CD4-positive, alpha-beta T cell (primary cell): ENCODE results near the gene TMEM50A. TPM values are rescaled to one million over a fixed set of nuclear protein-coding genes. Genes with fewer than 3 reads are reported as not detected.
"Not testable (repeated sequence)": the region's sequence is repeated elsewhere in the genome, so short reads cannot be mapped to it uniquely, and the experiment has no call there.

Source experiments
- ATAC-seq: fragments of 200-7000 bp; cut with Tn5 transposase; one replicate; pipeline ENCODE4 v1.10.0; 2022; ENCODE audit warnings: mild to moderate bottlenecking; ENCODE audit not compliant: poor library complexity
- CTCF ChIA-PET: fragments of 350-600 bp; sonication (Branson Sonifier 250); formaldehyde crosslinking; loops from one replicate; lab custom pipeline; 2021; ENCODE audit warnings: antibody characterized with exemption, inconsistent platforms; lab: Charles Lee
- POLR2A ChIA-PET: fragments of 350-600 bp; sonication (Branson Sonifier 250); formaldehyde crosslinking; loops from one replicate; lab custom pipeline; 2021; ENCODE audit warnings: antibody characterized with exemption, inconsistent platforms; lab: Charles Lee
- DNase-seq, 14 experiments: peaks; one replicate each; pipeline ENCODE4 v3.0.0-alpha.2; 2013 to 2020; ENCODE audit warnings: mixed read lengths in 2 of 14
- H3K27ac ChIP-seq, 2 donors: one replicate each; pipeline versions ENCODE4 v1.5.1 to v1.7.0; 2013; ENCODE audit warnings: low read length in 2 of 2, low read depth in 1 of 2, mild to moderate bottlenecking in 1 of 2
- H3K27me3 ChIP-seq, 2 experiments: 1 replicate in 1 of 2; 2 replicates in 1 of 2; pipeline versions ENCODE4 v1.6.1 to v1.7.0; 2013; ENCODE audit warnings: low read length in 2 of 2, control low read depth in 1 of 2, mild to moderate bottlenecking in 1 of 2, moderate library complexity in 1 of 2; ENCODE audit not compliant: insufficient read depth in 2 of 2, control insufficient read depth in 1 of 2
- H3K36me3 ChIP-seq: one replicate; pipeline ENCODE4 v1.6.1; 2013; ENCODE audit warnings: low read length, control low read depth; ENCODE audit not compliant: insufficient read depth
- H3K4me1 ChIP-seq: one replicate; pipeline ENCODE4 v1.6.1; 2013; ENCODE audit warnings: low read length, control low read depth; ENCODE audit not compliant: insufficient read depth
- H3K4me3 ChIP-seq: one replicate; pipeline ENCODE4 v1.5.1; 2013; ENCODE audit warnings: mild to moderate bottlenecking, low read length, moderate library complexity
- H3K9me3 ChIP-seq, 2 experiments: 1 replicate in 1 of 2; 2 replicates in 1 of 2; pipeline versions ENCODE4 v1.6.1 to v1.7.0; 2013; ENCODE audit warnings: low read length in 2 of 2, mild to moderate bottlenecking in 2 of 2, control low read depth in 1 of 2, moderate library complexity in 1 of 2; ENCODE audit not compliant: control insufficient read depth in 1 of 2, insufficient read depth in 1 of 2
- H3K27ac Mint-ChIP-seq: one replicate; pipeline ENCODE4 v1.8.0; 2020; ENCODE audit warnings: mixed read lengths
- H3K27me3 Mint-ChIP-seq: one replicate; pipeline ENCODE4 v1.8.0; 2021; ENCODE audit warnings: mixed read lengths
- H3K36me3 Mint-ChIP-seq: one replicate; pipeline ENCODE4 v1.8.0; 2021; ENCODE audit warnings: low read depth, mixed read lengths
- H3K4me1 Mint-ChIP-seq: one replicate; pipeline ENCODE4 v1.8.0; 2021; ENCODE audit warnings: low read depth, mixed read lengths
- H3K4me3 Mint-ChIP-seq: one replicate; pipeline ENCODE4 v1.8.0; 2020; ENCODE audit warnings: mild to moderate bottlenecking, mixed read lengths
- H3K9me3 Mint-ChIP-seq: one replicate; pipeline ENCODE4 v1.8.0; 2020; ENCODE audit warnings: mixed read lengths
- intact Hi-C, 2 experiments: fragments of 100-400 bp; cut with DNase I in 1 of 2; cut with micrococcal nuclease in 1 of 2; formaldehyde crosslinking; loops; one replicate each; pipeline versions ENCODE4 v1.15.1 to v1.9.0; 2023 to 2025; cut with DNase I, micrococcal nuclease
- total RNA-seq, 174 experiments: library from RNA in 2 of 174; stranded (reverse) in 2 of 174; gene quantifications; one replicate each; pipeline ENCODE4 v1.2.3 and lab custom pipeline; 2021 to 2026
- TF ChIP-seq, protein P1 (sequence below): fragments of 200-600 bp; IDR thresholded peaks from one replicate; pipeline ENCODE4 v1.8.0; 2022; ENCODE audit warnings: antibody characterized with exemption, mild to moderate bottlenecking

Gene TMEM50A
- total RNA-seq, 2 experiments from 2014 or later, result 82.6 to 83.1 TPM

GRCh38 chr1:25360596-25361581, 22.8 kb downstream of the TMEM50A start:
- CTCF ChIA-PET, result no interaction called here

DNA sequence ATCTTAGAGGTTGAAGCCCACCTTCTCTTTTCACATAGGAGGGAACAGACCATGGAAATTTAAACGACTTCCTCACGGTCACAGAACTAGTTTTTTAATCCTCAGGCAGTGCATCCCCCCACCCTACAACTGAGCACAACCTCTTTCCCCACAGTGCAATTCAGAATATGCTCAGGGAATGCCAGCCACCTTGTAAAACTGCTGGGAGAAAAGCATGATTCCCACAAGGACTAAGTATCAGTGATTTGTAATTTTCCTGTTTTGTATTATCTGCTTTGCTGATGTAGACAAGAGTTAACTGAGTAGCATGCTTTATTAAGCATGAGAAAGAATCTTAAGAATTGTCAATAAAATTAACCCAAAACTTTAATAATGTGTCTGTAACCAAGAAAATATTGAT, 23.8 kb downstream of the TMEM50A start:
- Mint-ChIP-seq H3K9me3 (no peaks in the 10 kb centered on the region), H3K36me3 (peaks cover 49% of the 10 kb centered on the region), H3K4me1 (peaks cover 8% of the 10 kb centered on the region), H3K27ac (peak overlapping the region; percentile 51), H3K4me3 (no peak overlapping the region), H3K27me3 (no peaks in the 10 kb centered on the region)
- intact Hi-C loops, result no loop called here
- H3K27ac ChIP-seq, result no peak overlapping the region
- H3K4me3 ChIP-seq, result no peak overlapping the region
- ChIA-PET POLR2A (no interaction called here), CTCF (no interaction called here)
- H3K27me3 ChIP-seq, result no peaks in the 10 kb centered on the region
- no peaks in the 10 kb centered on the region for H3K9me3 ChIP-seq
- TF ChIP-seq, protein P1, sequence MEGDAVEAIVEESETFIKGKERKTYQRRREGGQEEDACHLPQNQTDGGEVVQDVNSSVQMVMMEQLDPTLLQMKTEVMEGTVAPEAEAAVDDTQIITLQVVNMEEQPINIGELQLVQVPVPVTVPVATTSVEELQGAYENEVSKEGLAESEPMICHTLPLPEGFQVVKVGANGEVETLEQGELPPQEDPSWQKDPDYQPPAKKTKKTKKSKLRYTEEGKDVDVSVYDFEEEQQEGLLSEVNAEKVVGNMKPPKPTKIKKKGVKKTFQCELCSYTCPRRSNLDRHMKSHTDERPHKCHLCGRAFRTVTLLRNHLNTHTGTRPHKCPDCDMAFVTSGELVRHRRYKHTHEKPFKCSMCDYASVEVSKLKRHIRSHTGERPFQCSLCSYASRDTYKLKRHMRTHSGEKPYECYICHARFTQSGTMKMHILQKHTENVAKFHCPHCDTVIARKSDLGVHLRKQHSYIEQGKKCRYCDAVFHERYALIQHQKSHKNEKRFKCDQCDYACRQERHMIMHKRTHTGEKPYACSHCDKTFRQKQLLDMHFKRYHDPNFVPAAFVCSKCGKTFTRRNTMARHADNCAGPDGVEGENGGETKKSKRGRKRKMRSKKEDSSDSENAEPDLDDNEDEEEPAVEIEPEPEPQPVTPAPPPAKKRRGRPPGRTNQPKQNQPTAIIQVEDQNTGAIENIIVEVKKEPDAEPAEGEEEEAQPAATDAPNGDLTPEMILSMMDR, result no peak
- no peak for ATAC-seq
- DNase-seq, result no peak
- peaks cover 4% of the 10 kb centered on the region for H3K4me1 ChIP-seq
- peaks cover 43% of the 10 kb centered on the region for H3K36me3 ChIP-seq

More at GRCh38 chr1:25360596-25361581, 22.8 kb downstream of the TMEM50A start:
- DNase-seq (no peak), ATAC-seq (no peak)
- Mint-ChIP-seq H3K27ac (peak overlapping the region; percentile 51), H3K27me3 (no peaks in the 10 kb centered on the region), H3K4me1 (peaks cover 18% of the 10 kb centered on the region), H3K4me3 (no peak overlapping the region), H3K9me3 (no peaks in the 10 kb centered on the region), H3K36me3 (peaks cover 56% of the 10 kb centered on the region)
- intact Hi-C loops, result no loop called here
- TF ChIP-seq, protein P1, result no peak
- Histone ChIP-seq H3K27me3 (no peaks in the 10 kb centered on the region), H3K4me1 (peaks cover 9% of the 10 kb centered on the region), H3K9me3 (no peaks in the 10 kb centered on the region), H3K27ac (no peak overlapping the region), H3K4me3 (no peak overlapping the region), H3K36me3 (peaks cover 53% of the 10 kb centered on the region)
- POLR2A ChIA-PET, result no interaction called here

DNA sequence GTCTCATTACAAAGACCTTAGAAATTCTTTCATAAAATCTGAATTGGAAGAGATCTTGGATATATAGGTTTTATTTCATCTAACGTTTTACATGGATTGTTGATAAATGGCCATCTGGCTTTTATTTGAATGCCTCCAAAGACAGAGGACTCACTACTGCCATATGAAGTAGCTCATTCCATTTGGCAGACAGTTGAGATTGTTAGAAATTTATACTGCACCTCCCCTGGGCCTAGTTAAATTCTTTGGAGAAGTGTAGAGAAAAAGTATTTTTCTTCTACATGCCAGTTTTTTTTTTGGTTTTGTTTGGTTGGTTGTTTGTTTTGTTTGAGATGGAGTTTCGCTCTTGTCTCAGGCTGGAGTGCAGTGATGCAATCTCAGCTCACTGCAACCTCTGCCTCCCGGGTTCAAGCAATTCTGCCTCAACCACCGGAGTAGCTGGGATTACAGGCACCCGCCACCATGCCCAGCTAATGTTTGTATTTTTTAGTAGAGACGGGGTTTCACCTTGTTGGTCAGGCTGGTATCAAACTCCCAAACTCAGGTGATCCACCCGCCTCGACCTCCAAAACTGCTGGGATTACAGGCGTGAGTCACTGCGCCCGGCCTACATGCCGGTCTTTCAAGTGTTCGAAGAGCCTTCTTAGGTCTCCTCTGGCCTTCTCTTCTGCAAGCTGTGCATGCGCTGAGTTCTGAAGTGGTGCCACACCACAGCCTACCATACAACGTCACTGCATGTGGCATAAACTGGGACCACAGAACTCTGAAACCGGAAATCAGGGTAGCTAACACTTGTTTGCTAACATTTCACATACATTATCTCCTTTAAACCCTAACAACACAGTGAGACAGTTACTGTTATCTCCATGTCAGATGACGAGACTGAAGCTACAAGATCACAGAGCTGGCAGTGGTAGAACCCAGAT, 24.8 kb downstream of the TMEM50A start:
- H3K27ac ChIP-seq, H3K4me1 Mint-ChIP-seq, H3K9me3 Mint-ChIP-seq, H3K27me3 ChIP-seq, DNase-seq, intact Hi-C loops, H3K4me1 ChIP-seq, CTCF ChIA-PET, H3K27me3 Mint-ChIP-seq, H3K9me3 ChIP-seq, H3K4me3 Mint-ChIP-seq, POLR2A ChIA-PET, H3K4me3 ChIP-seq: not testable (repeated sequence)
- peak; percentile 91 for ATAC-seq
- peak overlapping the region; percentile 51 for H3K27ac Mint-ChIP-seq
- peaks cover 38% of the 10 kb centered on the region for H3K36me3 ChIP-seq
- peaks cover 40% of the 10 kb centered on the region for H3K36me3 Mint-ChIP-seq
